Psoas muscle (tissue), 8 donors: ENCODE data around the gene EPB41L4A. TPM values are rescaled to one million over a fixed set of nuclear protein-coding genes. Genes with fewer than 3 reads are reported as not detected.

Experiments
- ATAC-seq, 4 donors: fragments of 200-7000 bp; cut with Tn5 transposase; one replicate each; pipeline ENCODE4 v1.9.1; 2020; ENCODE audit warnings: moderate library complexity in 3 of 4, mild to moderate bottlenecking in 2 of 4
- DNase-seq, 2 donors: peaks; one replicate each; pipeline ENCODE4 v3.0.0-alpha.2; 2020
- H3K27ac ChIP-seq: fragments of 200-600 bp; one replicate; pipeline ENCODE4 v1.8.0; 2022
- H3K27me3 ChIP-seq, 3 donors: fragments of 200-600 bp in 1 of 3; one replicate each; pipeline versions ENCODE4 v1.6.1 to v1.8.0; 2013 to 2022; ENCODE audit warnings: low read length in 2 of 3, mild to moderate bottlenecking in 2 of 3, moderate library complexity in 1 of 3; ENCODE audit not compliant: insufficient read depth in 3 of 3
- H3K36me3 ChIP-seq, 2 donors: fragments of 200-600 bp in 1 of 2; one replicate each; pipeline versions ENCODE4 v1.6.1 to v1.8.0; 2013 to 2022; ENCODE audit warnings: low read depth in 1 of 2, mild to moderate bottlenecking in 1 of 2, moderate library complexity in 1 of 2; ENCODE audit not compliant: insufficient read depth in 1 of 2
- H3K4me1 ChIP-seq: fragments of 200-600 bp; one replicate; pipeline ENCODE4 v1.8.0; 2022
- H3K4me3 ChIP-seq: fragments of 200-600 bp; one replicate; pipeline ENCODE4 v1.8.0; 2022; ENCODE audit warnings: mild to moderate bottlenecking
- H3K9me3 ChIP-seq: fragments of 200-600 bp; one replicate; pipeline ENCODE4 v1.8.0; 2022
- CTCF ChIP-seq: fragments of 200-600 bp; IDR thresholded peaks from one replicate; pipeline ENCODE4 v1.8.0; 2022; ENCODE audit warnings: antibody characterized with exemption
- WGBS, 3 donors: extraction: QIAGEN DNeasy Blood & Tissue Kit; methylation state at CpG; one replicate each; pipeline versions ENCODE4 v1.1.6 to v1.1.7; 2013; 5-methylcytosine and 5-hydroxymethylcytosine counted together
- intact Hi-C, 2 donors: fragments of 100-400 bp; cut with DNase I; formaldehyde crosslinking; loops; one replicate each; pipeline versions ENCODE4 v1.11.0 to v1.14.2; 2022
- polyA plus RNA-seq, 3 donors: library from polyadenylated mRNA; stranded (reverse); fragments of 200-250 nt; gene quantifications; one replicate each; pipeline ENCODE4 v1.2.3, GENCODE V29; 2013
- total RNA-seq, 4 donors: library from RNA; stranded (reverse); fragmentation: NEBNext Ultra II Directional in 2 of 4; extraction: Animal tissue kit (Norgen Biotek cat#: 25700) in 2 of 4; gene quantifications; one replicate each; pipeline versions ENCODE4 v1.2.1 to v1.2.4, GENCODE V29; 2021 to 2023
- donor health status: healthy with polysubstance abuse.
- donor health status: DM: no; HTN: no; CAD: no; lungs with moderate emphysema.
- donor health status: Bipolar disorder and iron deficiency.
- donor health status: healthy.
- donor health status: DM: yes; HTN: yes; CAD: no.
- donor health status: DM: no; HTN: no; CAD: no.
- donor health status: DM: no; HTN: no; CAD: no.
- donor health status: DM: yes; HTN: yes; CAD: no.

The EPB41L4A gene
- total and polyA plus RNA-seq, 7 donors: 1.0 to 7.2 (median 1.9) TPM

GRCh38 chr5:112374356-112374755 lies 44.7 kb downstream of the EPB41L4A start:
- H3K36me3 ChIP-seq: no peaks in the 10 kb centered on the region
- no peak for TF ChIP-seq CTCF
- DNase-seq (no peak), ATAC-seq (no peak)
- 73 to 86% (median 78%) methylated on average over 5 of the region's 5 CpGs for WGBS, 3 donors
- no peak overlapping the region for H3K4me3 ChIP-seq
- no peak overlapping the region for H3K27ac ChIP-seq
- no peaks in the 10 kb centered on the region for H3K27me3 ChIP-seq
- H3K4me1 ChIP-seq: no peaks in the 10 kb centered on the region
- intact Hi-C loops: no loop called here
- no peaks in the 10 kb centered on the region for H3K9me3 ChIP-seq

- DNase-seq (no peak), ATAC-seq (no peak)
- H3K27me3 ChIP-seq: no peaks in the 10 kb centered on the region
- H3K4me1 ChIP-seq: no peaks in the 10 kb centered on the region
- no peak overlapping the region for H3K4me3 ChIP-seq
- no peaks in the 10 kb centered on the region for H3K36me3 ChIP-seq
- no peak for TF ChIP-seq CTCF
- intact Hi-C loops: no loop called here
- WGBS, 3 donors: 44 to 70% (median 49%) methylated on average over 2 of the region's 2 CpGs
- no peak overlapping the region for H3K27ac ChIP-seq
- H3K9me3 ChIP-seq: no peaks in the 10 kb centered on the region
These were observed 45.2 kb downstream of the EPB41L4A start for GRCh38 chr5:112373885-112374284.

GRCh38 chr5:112372543-112372942 lies 46.5 kb downstream of the EPB41L4A start:
- no peak overlapping the region for H3K27ac ChIP-seq
- no peaks in the 10 kb centered on the region for H3K27me3 ChIP-seq
- H3K4me3 ChIP-seq: no peak overlapping the region
- no peaks in the 10 kb centered on the region for H3K9me3 ChIP-seq
- ATAC-seq (peak in 1 of 4 donors; percentile 52), DNase-seq (no peak)
- H3K36me3 ChIP-seq: no peaks in the 10 kb centered on the region
- TF ChIP-seq CTCF: no peak
- H3K4me1 ChIP-seq: no peaks in the 10 kb centered on the region
- intact Hi-C loops: no loop called here

DNA sequence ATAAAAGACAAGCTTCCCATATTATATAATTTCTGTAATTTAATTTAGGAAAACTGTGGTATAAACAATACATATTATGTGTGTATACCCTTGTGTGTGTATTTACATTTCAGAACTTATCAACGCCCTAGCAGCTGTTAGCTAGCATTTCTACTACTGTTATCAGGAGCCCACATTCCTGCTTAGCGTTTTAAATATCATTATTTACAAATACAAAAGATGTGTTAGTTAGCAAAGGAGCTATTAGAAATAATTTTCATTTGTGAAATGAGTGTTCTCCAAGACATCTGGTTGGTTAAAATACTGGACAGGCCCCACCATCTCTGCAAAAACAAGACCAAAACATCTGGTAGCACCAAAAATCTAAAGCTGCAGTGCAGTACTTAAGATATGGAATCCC lies 48.0 kb downstream of the EPB41L4A start:
- ATAC-seq (no peak), DNase-seq (no peak)
- Histone ChIP-seq H3K27ac (no peak overlapping the region), H3K36me3 (no peaks in the 10 kb centered on the region), H3K4me3 (no peak overlapping the region), H3K27me3 (no peaks in the 10 kb centered on the region), H3K4me1 (no peaks in the 10 kb centered on the region), H3K9me3 (no peaks in the 10 kb centered on the region)
- no peak for TF ChIP-seq CTCF
- whole genome bisulfite sequencing, 3 donors: 91 to 97% (median 95%) methylated on average over 2 of the region's 2 CpGs
- intact Hi-C loops: no loop called here

DNA sequence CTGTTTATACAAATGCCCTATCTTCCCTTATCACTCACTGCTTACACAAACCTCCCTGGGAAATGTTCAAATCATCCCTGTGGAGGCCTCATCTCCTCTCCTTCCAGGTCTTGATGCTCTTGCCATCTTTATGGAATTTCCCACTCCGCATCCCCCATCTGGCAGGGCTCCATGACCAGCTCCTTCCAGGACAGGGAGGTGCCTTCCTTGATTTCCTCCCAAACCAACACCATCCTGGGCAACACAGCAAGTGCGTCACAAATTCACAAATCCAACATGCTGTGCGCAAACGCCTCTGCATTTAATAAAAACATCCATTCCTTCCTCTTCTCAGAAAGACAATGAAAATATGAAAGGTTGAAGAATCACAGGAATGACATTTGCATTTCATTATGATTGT lies 51.7 kb downstream of the EPB41L4A start:
- DNase-seq: no peak
- H3K4me1 ChIP-seq: no peaks in the 10 kb centered on the region

More for the DNA sequence above, 51.7 kb downstream of the EPB41L4A start:
- no peak for ATAC-seq
- Histone ChIP-seq H3K4me3 (no peak overlapping the region), H3K36me3 (no peaks in the 10 kb centered on the region), H3K27me3 (no peaks in the 10 kb centered on the region), H3K27ac (no peak overlapping the region), H3K9me3 (no peaks in the 10 kb centered on the region)
- intact Hi-C loops: no loop called here
- 72 to 85% (median 82%) methylated on average over 4 of the region's 4 CpGs for WGBS, 3 donors
- TF ChIP-seq CTCF: no peak
